BJ (cell line): ENCODE data around the gene FRMD3. TPM values are rescaled to one million over a fixed set of nuclear protein-coding genes. Genes with fewer than 3 reads are reported as not detected.

Experiments
- CTCF ChIA-PET: fragments of 350-600 bp; formaldehyde crosslinking; extraction: SDS; loops from one replicate; lab custom pipeline; 2021; ENCODE audit warnings: antibody characterized with exemption, inconsistent platforms; lab: Yijun Ruan, JAX
- POLR2A ChIA-PET: fragments of 300-600 bp; sonication (Branson Sonifier 250); formaldehyde crosslinking; extraction: SDS; loops from one replicate; lab custom pipeline; 2021; ENCODE audit warnings: antibody characterized with exemption; lab: Charles Lee
- DNase-seq: peaks from one replicate; pipeline ENCODE4 v3.0.0-alpha.2; 2011; ENCODE audit warnings: low read depth
- H3K27me3 ChIP-seq: 2 replicates; pipeline ENCODE4 v1.6.0; 2011; ENCODE audit warnings: low read length; ENCODE audit not compliant: control insufficient read depth, insufficient read depth
- H3K36me3 ChIP-seq: 2 replicates; pipeline ENCODE4 v1.5.1; 2011; ENCODE audit warnings: low read length; ENCODE audit not compliant: control insufficient read depth, insufficient read depth
- H3K4me3 ChIP-seq: 2 replicates; pipeline ENCODE4 v1.5.1; 2011; ENCODE audit warnings: low read depth, mild to moderate bottlenecking, control low read depth, low read length
- polyA plus RNA-seq: library from polyadenylated mRNA; depleted of rRNA; stranded (reverse); fragments of >200 nt; gene quantifications from 2 replicates; pipeline ENCODE4 v1.2.3, GENCODE V29; 2011
- TF ChIP-seq, protein P1 (sequence below): IDR thresholded peaks from 2 replicates; pipeline ENCODE4 v1.5.1; 2011; ENCODE audit warnings: low read depth, mild to moderate bottlenecking, control low read depth, inconsistent platforms, low read length, moderate library complexity; ENCODE audit not compliant: insufficient read depth

The FRMD3 gene
- polyA plus RNA-seq, 1 experiment, result 0.10 TPM

DNA sequence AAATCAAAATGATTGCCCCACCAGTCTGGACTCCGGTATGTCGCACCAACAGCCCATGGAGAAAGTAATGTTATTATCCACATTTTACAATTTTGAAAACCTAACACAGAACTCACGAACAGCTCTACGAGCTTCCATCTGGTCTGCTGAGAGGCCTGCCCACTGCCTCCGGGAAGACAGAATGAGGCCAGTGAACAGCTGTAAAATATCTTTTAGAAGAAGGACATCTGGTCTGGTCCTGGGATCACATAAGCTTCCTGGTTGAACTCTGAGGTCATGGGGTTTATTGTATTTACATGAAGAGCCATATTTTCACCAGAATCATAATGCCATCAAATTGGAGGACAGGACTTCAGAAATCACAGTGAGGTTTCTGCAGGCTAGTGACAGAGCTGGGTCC lies 89.0 kb downstream of the FRMD3 start:
- TF ChIP-seq, protein P1, sequence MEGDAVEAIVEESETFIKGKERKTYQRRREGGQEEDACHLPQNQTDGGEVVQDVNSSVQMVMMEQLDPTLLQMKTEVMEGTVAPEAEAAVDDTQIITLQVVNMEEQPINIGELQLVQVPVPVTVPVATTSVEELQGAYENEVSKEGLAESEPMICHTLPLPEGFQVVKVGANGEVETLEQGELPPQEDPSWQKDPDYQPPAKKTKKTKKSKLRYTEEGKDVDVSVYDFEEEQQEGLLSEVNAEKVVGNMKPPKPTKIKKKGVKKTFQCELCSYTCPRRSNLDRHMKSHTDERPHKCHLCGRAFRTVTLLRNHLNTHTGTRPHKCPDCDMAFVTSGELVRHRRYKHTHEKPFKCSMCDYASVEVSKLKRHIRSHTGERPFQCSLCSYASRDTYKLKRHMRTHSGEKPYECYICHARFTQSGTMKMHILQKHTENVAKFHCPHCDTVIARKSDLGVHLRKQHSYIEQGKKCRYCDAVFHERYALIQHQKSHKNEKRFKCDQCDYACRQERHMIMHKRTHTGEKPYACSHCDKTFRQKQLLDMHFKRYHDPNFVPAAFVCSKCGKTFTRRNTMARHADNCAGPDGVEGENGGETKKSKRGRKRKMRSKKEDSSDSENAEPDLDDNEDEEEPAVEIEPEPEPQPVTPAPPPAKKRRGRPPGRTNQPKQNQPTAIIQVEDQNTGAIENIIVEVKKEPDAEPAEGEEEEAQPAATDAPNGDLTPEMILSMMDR, result no peak
- POLR2A ChIA-PET, result no interaction called here
- Histone ChIP-seq H3K36me3 (no peaks in the 10 kb centered on the region), H3K27me3 (no peaks in the 10 kb centered on the region), H3K4me3 (no peak overlapping the region)
- CTCF ChIA-PET, result interaction anchor here (1.3 kb wide), 1 partner anchor 21 kb away, joined by 4 read pairs; no protein-coding TSS in a partner anchor
- no peak for DNase-seq

DNA sequence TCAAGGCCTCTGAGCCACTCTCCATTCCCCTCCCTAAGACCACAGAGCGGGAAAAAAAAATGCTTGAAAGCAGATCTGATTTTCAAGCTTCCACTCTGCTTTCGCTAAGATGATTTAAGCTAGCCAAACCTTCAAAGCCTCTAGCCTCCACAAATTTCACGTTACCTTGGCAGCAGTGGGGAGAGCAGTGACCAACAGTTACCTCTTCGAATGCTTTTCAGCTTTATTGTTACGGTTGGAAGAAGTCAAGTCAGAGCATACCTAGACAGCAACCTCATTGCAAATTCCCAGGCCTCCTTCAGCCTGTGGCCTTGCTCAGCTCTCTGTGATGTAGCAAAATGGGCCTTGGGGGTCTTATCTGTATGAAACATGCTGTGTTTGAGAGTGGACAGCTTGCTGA lies 89.6 kb downstream of the FRMD3 start:
- no peak for DNase-seq
- H3K27me3 ChIP-seq, result no peaks in the 10 kb centered on the region
- TF ChIP-seq, protein P1, result no peak
- H3K4me3 ChIP-seq, result no peak overlapping the region
- no peaks in the 10 kb centered on the region for H3K36me3 ChIP-seq
- POLR2A ChIA-PET, result no interaction called here
- CTCF ChIA-PET, result interaction anchor here (1.3 kb wide), 1 partner anchor 21 kb away, joined by 4 read pairs; no protein-coding TSS in a partner anchor

DNA sequence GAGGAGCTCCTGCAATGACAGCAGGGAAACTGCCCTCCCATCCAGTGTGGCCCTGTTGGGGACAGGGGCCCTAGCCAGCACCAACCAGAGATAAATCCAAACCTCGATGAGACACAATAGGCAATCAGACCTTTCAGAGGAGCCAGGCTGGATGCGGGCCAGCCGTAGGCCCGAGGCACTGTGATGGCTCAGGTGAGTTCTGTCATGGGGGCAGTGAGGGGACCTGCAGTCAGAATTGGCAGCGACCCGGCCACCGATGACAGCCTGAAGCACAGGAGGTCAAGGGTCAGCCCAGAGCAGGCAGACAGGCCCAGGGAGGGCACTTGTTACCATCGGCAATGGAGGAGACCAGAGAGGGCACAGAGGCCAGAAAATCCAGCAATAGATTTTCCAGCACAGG lies 90.8 kb downstream of the FRMD3 start:
- POLR2A ChIA-PET, result no interaction called here
- TF ChIP-seq, protein P1, result no peak
- CTCF ChIA-PET, result no interaction called here
- H3K27me3 ChIP-seq, result no peaks in the 10 kb centered on the region
- no peaks in the 10 kb centered on the region for H3K36me3 ChIP-seq
- DNase-seq, result no peak
- no peak overlapping the region for H3K4me3 ChIP-seq

DNA sequence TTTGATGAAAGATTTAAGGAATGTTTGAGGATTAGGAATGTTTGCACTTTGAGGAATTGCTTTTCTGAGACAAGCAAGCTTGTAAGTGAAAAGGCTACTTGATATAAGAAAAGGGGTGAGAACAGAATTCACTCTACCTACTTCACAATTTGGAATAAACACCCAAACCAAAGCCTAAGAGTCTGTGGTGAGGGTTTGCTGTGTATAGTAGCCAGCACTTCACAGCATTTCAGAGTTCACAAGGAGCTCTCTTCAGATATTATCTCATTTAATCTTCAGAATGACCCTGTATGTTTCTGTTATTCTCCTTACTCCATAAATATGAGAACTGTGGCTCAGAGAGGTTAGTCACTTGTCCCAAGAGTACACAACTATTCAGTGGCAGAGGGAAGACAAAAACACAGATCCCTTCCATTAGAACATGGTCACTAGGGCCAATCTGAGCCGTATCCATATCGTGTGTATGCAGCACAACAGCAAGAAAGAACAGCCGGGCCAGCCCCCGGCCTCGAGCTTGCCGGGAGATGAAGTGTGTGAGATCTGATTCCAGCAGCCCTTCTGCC lies 92.4 kb downstream of the FRMD3 start:
- TF ChIP-seq, protein P1, result no peak
- POLR2A ChIA-PET, result no interaction called here
- DNase-seq, result no peak
- Histone ChIP-seq H3K4me3 (no peak overlapping the region), H3K36me3 (no peaks in the 10 kb centered on the region), H3K27me3 (no peaks in the 10 kb centered on the region)
- CTCF ChIA-PET, result no interaction called here

DNA sequence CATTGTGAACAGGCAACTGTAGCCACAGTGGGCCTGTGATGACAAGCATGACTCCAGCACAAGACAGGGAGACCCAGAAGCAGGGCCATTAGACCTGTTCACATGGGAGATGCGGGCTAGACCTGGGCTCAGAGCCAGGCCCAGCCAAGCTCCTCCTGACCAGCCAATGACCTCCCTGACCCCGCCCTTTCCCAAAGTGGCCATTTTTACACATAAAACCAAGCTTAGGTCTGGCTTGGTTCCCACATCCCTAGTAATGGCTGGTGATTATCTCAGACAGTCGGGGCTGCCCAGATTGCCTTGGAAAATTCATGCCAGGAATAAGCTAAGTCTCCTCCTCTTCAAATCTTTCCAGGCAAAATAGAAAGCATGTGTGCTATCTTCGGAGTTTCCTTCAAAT lies 94.1 kb downstream of the FRMD3 start:
- no peak overlapping the region for H3K4me3 ChIP-seq
- ChIA-PET POLR2A (no interaction called here), CTCF (no interaction called here)
- H3K27me3 ChIP-seq, result no peaks in the 10 kb centered on the region
- no peaks in the 10 kb centered on the region for H3K36me3 ChIP-seq
- DNase-seq, result no peak
- TF ChIP-seq, protein P1, result no peak
